Activated CD8-positive, alpha-beta memory T cell treated with anti-CD3 and anti-CD28 coated beads, Interleukin-2, amount 50 U/mL, for 48 hours (primary cell): ENCODE measurements around the gene UST.

Source experiments
- DNase-seq: peaks from one replicate; pipeline ENCODE4 v3.0.0-alpha.2; 2020

The UST gene

GRCh38 chr6:148808786-148809304 lies 62.0 kb downstream of the UST start:
- no peak for DNase-seq

GRCh38 chr6:148811459-148811858 lies 64.6 kb downstream of the UST start:
- no peak for DNase-seq

- no peak for DNase-seq
Measured at GRCh38 chr6:148814082-148814790, 67.4 kb downstream of the UST start.

DNA sequence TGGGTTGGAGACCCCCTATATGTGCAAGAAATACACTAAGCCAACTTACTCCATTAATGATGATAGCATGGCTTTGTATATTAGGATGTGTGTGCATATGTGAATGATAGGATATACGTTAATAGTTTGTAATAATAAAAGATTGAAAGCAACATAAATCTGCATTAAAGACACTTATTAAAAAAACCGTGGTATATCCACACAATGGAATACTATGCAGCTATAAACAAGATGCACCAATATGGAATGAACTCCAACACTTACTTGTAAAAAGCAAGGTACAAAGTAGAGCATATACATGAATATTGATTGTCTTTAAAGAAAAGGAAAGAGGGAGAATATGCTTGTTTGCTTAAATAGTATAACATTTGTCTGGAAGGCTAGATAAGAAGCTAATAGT lies 68.0 kb downstream of the UST start:
- no peak for DNase-seq

DNA sequence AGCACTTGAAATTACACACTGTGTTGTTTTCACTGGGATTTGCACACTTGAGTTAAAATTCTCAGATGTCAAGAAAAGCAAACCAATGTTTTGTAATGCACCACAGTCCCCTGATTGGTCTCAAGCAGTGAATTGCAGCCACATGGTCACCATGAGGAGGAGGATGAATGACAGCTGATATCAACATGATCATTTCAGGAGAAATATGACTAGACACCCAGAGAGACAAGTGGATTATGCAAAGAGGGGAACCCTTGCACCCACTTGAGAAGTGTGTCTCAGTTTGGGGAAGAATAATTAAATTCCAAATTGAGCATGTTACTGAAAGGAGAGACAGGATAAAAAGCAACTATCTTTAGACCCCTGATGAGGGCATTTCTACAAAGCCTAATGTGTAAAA lies 69.3 kb downstream of the UST start:
- no peak for DNase-seq

DNA sequence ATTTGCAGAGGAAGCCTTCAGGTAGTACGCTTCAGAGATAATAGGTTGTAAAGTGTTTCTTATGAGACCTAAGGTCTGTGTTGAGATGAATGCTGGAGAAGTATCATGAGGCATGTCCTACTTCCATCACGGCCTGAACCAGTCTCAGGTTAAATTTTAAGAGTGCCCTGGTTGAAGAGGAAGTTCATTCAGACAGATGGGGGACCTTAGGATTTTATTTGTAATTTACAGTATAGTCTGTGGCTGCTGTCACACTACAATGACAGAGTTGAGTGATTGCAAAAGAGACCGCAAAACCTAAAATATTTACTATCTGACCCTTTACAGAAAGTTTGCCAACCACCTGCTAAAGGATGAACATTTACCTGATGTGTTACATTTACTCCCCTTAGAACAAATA lies 70.9 kb downstream of the UST start:
- no peak for DNase-seq

GRCh38 chr6:148818939-148819575 lies 72.2 kb downstream of the UST start:
- no peak for DNase-seq

DNA sequence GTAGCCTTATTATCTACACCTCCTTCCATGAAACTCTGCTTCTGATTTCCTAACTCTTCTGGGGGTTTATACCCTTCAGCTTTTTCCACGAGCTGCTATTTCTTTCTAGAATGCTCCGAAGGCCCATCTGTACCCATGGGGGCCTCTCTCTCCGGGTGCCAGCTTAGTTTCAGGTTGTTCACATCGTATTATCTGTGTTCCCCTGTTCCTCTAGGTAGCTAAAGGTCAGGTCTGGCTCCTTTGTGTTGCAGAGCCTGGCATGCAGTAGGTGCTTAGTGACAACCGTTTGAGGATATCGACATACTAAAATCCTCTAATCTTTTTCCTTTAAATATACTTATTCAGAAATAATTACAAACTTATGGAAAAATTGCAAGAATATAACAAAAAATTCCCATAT lies 73.0 kb downstream of the UST start:
- no peak for DNase-seq

DNA sequence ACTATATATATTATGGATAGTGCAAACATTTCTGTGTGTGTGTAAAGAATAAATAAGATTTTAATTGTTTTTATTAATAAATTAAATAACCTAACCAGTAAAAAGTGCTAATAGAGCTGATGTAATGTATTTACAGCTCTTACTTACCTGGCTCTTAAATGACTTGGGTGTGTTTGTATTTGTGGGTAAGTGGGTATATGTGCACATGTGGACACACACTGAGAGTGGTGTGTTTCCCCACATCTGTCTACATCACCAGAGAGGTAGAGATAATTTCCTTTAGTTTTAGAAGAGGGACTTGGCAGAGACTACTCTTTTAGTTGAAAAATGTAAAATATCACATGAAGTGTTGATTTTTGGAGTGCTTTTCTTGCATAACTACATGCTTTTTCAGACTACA lies 76.0 kb downstream of the UST start:
- no peak for DNase-seq

GRCh38 chr6:148824291-148824690 lies 77.5 kb downstream of the UST start:
- no peak for DNase-seq

DNA sequence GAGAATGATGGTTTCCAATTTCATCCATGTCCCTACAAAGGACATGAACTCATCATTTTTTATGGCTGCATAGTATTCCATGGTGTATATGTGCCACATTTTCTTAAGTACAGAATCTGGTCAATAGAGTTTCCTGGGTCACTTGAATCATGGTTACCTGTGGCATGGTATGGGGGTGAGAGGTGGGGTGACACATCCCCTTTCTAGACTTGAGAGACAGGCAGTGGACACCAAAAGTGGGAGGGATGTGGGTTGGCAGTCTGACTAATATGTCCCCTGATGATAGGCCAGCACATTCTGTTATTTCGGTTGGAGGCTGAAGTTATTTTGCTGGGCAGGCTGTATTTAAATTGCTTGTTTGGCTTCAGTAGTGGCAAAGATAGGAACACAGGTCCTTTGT lies 78.1 kb downstream of the UST start:
- DNase-seq = no peak

DNA sequence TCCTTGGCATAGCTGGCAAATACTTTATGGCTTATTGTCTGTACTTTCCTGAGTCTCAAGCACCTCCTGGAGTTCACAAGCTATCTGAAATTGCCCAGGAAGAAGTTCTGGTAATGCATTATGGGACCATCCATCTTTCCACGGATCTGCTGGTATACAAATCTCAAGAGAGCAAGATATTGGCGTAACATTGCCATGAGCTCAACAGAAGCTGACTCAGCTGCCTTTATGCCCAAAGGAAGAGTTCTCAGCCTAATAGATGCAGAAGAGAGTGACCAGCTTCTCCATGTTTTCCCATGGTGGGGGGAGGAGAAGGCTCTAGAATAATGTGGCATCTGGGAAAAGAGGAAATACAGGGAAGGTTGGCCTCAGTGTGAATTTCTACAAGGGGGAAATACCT lies 78.7 kb downstream of the UST start:
- no peak for DNase-seq

GRCh38 chr6:148827416-148828045 lies 80.7 kb downstream of the UST start:
- DNase-seq = no peak

GRCh38 chr6:148828047-148828446 lies 81.2 kb downstream of the UST start:
- no peak for DNase-seq

GRCh38 chr6:148829415-148830101 lies 82.7 kb downstream of the UST start:
- no peak for DNase-seq

DNA sequence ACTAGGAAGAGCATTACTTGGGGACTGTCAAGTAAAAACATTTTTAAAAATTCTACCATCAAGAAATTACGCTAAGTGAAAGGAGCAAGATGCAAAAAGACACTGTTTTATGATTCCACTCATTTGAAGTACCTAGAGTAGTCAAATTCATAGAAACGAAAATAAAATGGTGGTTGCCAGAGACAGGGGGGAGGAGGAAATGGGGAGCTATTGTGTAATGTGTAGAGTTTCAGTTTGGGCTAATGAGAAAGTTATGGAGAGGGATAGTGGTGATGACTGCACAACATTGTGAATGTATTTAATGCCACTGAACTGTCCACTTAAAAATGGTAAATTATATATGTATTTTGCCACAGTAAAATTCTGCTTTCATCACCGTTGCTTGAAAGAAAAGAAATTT lies 83.8 kb downstream of the UST start:
- no peak for DNase-seq

- no peak for DNase-seq
Measured at GRCh38 chr6:148831064-148831463, 84.2 kb downstream of the UST start.

GRCh38 chr6:148831531-148831930 lies 84.7 kb downstream of the UST start:
- no peak for DNase-seq

DNA sequence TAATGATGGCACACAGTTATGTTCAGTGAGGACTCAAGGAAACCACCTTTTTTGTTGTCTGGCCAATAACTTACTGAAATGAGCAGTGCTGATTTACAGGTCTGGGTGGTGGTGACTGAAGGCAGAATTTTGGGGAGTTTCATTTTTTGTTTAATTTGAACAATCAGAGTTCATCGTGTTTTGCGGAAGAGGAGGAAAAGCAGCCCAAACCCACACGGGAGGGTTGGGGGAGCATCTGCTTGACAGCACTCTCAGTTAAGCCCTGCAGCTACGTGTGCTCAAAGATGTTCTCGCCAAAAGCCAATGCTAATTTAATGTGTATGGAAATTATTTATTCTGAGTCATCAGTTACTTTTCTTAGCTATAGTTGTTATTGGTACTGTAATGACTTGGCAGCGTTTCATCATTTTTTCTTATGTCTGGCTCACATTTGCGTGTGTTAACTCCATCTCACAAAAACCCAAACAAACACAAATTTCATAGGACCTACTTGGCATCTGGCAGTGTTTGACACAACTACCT lies 89.2 kb downstream of the UST start:
- peak; percentile 56 for DNase-seq

- DNase-seq = no peak
Measured at GRCh38 chr6:148836751-148837150, 89.9 kb downstream of the UST start.

- DNase-seq = no peak
Measured at GRCh38 chr6:148837941-148838340, 91.1 kb downstream of the UST start.

- no peak for DNase-seq
Measured at GRCh38 chr6:148839044-148839443, 92.2 kb downstream of the UST start.

GRCh38 chr6:148840256-148840655 lies 93.4 kb downstream of the UST start:
- DNase-seq = no peak
